Activated CD8-positive, alpha-beta T cell treated with anti-CD3 and anti-CD28 coated beads for 36 hours (primary cell): Measurements from ENCODE around the gene MYO1C. TPM values are rescaled to one million over a fixed set of nuclear protein-coding genes. Genes with fewer than 3 reads are reported as not detected.

Source experiments
- ATAC-seq: fragments of 200-7000 bp; cut with Tn5 transposase; one replicate; pipeline ENCODE4 v1.10.0; 2021; ENCODE audit warnings: mild to moderate bottlenecking, moderate library complexity
- CTCF ChIA-PET: fragments of 350-600 bp; sonication (Branson Sonifier 250); formaldehyde crosslinking; loops from one replicate; lab custom pipeline; 2021; ENCODE audit warnings: antibody characterized with exemption; lab: Charles Lee
- POLR2A ChIA-PET: fragments of 350-600 bp; sonication (Branson Sonifier 250); formaldehyde crosslinking; loops from one replicate; lab custom pipeline; 2021; ENCODE audit warnings: antibody characterized with exemption; lab: Charles Lee
- DNase-seq: peaks from one replicate; pipeline ENCODE4 v3.0.0-alpha.2; 2020
- H3K27ac Mint-ChIP-seq: one replicate; pipeline ENCODE4 v1.8.0; 2021; ENCODE audit warnings: mild to moderate bottlenecking, mixed read lengths
- H3K27me3 Mint-ChIP-seq: one replicate; pipeline ENCODE4 v1.8.0; 2021; ENCODE audit warnings: mixed read lengths
- H3K36me3 Mint-ChIP-seq: one replicate; pipeline ENCODE4 v1.8.0; 2021; ENCODE audit warnings: low read depth, mixed read lengths
- H3K4me1 Mint-ChIP-seq: one replicate; pipeline ENCODE4 v1.8.0; 2021; ENCODE audit warnings: low read depth, mixed read lengths
- H3K4me3 Mint-ChIP-seq: one replicate; pipeline ENCODE4 v1.8.0; 2021; ENCODE audit warnings: mild to moderate bottlenecking, moderate library complexity, mixed read lengths
- H3K9me3 Mint-ChIP-seq: one replicate; pipeline ENCODE4 v1.8.0; 2021; ENCODE audit warnings: mixed read lengths
- intact Hi-C: fragments of 100-400 bp; cut with micrococcal nuclease; formaldehyde crosslinking; loops from one replicate; pipeline ENCODE4 v1.10.0; 2022
- total RNA-seq, 2 experiments: library from RNA; stranded (reverse); gene quantifications; one replicate each; pipeline ENCODE4 v1.2.3, GENCODE V29; 2021
- TF ChIP-seq, protein P1 (sequence below): fragments of 200-600 bp; IDR thresholded peaks from one replicate; pipeline ENCODE4 v1.8.0; 2022; ENCODE audit warnings: antibody characterized with exemption, mild to moderate bottlenecking

Gene MYO1C
- total RNA-seq, 2 experiments from 2014 or later = 12.6 to 16.8 TPM

- ATAC-seq = no peak
- peaks cover 8% of the 10 kb centered on the region for H3K36me3 Mint-ChIP-seq
- H3K4me1 Mint-ChIP-seq = no peaks in the 10 kb centered on the region
- ChIA-PET POLR2A (interaction anchor here (1.7 kb wide), 1 partner anchor 12 kb away, joined by 5 read pairs; no protein-coding TSS in a partner anchor), CTCF (no interaction called here)
- H3K27me3 Mint-ChIP-seq = no peaks in the 10 kb centered on the region
- no peak overlapping the region for H3K4me3 Mint-ChIP-seq
- TF ChIP-seq, protein P1, sequence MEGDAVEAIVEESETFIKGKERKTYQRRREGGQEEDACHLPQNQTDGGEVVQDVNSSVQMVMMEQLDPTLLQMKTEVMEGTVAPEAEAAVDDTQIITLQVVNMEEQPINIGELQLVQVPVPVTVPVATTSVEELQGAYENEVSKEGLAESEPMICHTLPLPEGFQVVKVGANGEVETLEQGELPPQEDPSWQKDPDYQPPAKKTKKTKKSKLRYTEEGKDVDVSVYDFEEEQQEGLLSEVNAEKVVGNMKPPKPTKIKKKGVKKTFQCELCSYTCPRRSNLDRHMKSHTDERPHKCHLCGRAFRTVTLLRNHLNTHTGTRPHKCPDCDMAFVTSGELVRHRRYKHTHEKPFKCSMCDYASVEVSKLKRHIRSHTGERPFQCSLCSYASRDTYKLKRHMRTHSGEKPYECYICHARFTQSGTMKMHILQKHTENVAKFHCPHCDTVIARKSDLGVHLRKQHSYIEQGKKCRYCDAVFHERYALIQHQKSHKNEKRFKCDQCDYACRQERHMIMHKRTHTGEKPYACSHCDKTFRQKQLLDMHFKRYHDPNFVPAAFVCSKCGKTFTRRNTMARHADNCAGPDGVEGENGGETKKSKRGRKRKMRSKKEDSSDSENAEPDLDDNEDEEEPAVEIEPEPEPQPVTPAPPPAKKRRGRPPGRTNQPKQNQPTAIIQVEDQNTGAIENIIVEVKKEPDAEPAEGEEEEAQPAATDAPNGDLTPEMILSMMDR = no peak
- H3K27ac Mint-ChIP-seq = no peak overlapping the region
- intact Hi-C loops = no loop called here
- no peaks in the 10 kb centered on the region for H3K9me3 Mint-ChIP-seq
- DNase-seq = no peak
Observed at GRCh38 chr17:1503699-1504098, 11.2 kb upstream of the MYO1C start.

GRCh38 chr17:1498869-1499268 is 6.4 kb upstream of the MYO1C start:
- no peak overlapping the region for H3K27ac Mint-ChIP-seq
- no peaks in the 10 kb centered on the region for H3K4me1 Mint-ChIP-seq
- intact Hi-C loops = no loop called here
- no peaks in the 10 kb centered on the region for H3K9me3 Mint-ChIP-seq
- ChIA-PET POLR2A (no interaction called here), CTCF (interaction anchor here (1.6 kb wide), 1 partner anchor 17 kb away, joined by 7 read pairs; the partner anchor contains the start of gene INPP5K)
- no peaks in the 10 kb centered on the region for H3K27me3 Mint-ChIP-seq
- TF ChIP-seq, protein P1 = no peak
- H3K36me3 Mint-ChIP-seq = no peaks in the 10 kb centered on the region
- peak; percentile 45 for ATAC-seq
- DNase-seq = no peak
- H3K4me3 Mint-ChIP-seq = no peak overlapping the region

GRCh38 chr17:1498233-1498632 is 5.7 kb upstream of the MYO1C start:
- ChIA-PET POLR2A (interaction anchor here (0.6 kb wide), 1 partner anchor 98 kb away, joined by 5 read pairs; the partner anchor contains the start of gene YWHAE), CTCF (interaction anchor here (0.8 to 1.8 kb wide), 3 partner anchors 18 to 442 kb away, joined by 3 to 7 read pairs (median 3); partner anchors contain the start of gene INPP5K)
- intact Hi-C loops = no loop called here
- TF ChIP-seq, protein P1 = no peak
- Mint-ChIP-seq H3K27ac (no peak overlapping the region), H3K36me3 (no peaks in the 10 kb centered on the region), H3K27me3 (no peaks in the 10 kb centered on the region), H3K4me3 (no peak overlapping the region), H3K4me1 (no peaks in the 10 kb centered on the region), H3K9me3 (no peaks in the 10 kb centered on the region)
- ATAC-seq (no peak), DNase-seq (no peak)

DNA sequence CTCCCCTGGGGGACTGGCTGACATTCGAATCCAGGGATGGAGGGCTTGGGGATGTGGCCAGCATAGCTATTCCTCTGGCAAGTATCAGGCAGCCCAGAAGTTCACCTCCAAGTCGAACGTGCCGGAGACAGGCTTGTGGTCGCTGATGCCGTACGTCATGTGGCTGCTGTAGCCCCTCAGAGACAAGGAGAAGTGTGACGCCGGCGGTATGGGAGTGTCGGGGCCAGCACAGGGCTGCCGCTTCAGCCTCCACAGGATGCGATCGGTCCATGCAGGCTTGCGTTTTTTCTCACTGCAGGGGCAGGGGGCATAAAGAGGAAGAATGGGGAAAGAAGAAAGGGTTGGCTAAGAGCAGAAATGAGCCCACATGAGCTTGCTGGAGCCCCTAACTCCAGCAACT is 5.3 kb upstream of the MYO1C start:
- Mint-ChIP-seq H3K4me3 (no peak overlapping the region), H3K4me1 (no peaks in the 10 kb centered on the region), H3K9me3 (no peaks in the 10 kb centered on the region), H3K36me3 (no peaks in the 10 kb centered on the region), H3K27me3 (no peaks in the 10 kb centered on the region), H3K27ac (no peak overlapping the region)
- TF ChIP-seq, protein P1 = no peak
- intact Hi-C loops = no loop called here
- POLR2A ChIA-PET = interaction anchor here (0.6 kb wide), 1 partner anchor 98 kb away, joined by 5 read pairs; the partner anchor contains the start of gene YWHAE
- ATAC-seq (no peak), DNase-seq (no peak)
- CTCF ChIA-PET = interaction anchor here (0.8 to 1.8 kb wide), 3 partner anchors 18 to 441 kb away, joined by 3 to 7 read pairs (median 3); partner anchors contain the start of gene INPP5K

- no peaks in the 10 kb centered on the region for H3K9me3 Mint-ChIP-seq
- H3K36me3 Mint-ChIP-seq = no peaks in the 10 kb centered on the region
- DNase-seq = no peak
- H3K27ac Mint-ChIP-seq = no peak overlapping the region
- H3K27me3 Mint-ChIP-seq = peaks cover 2% of the 10 kb centered on the region
- intact Hi-C loops = no loop called here
- ChIA-PET POLR2A (no interaction called here), CTCF (interaction anchor here (0.9 to 1.8 kb wide), 3 partner anchors 9 to 164 kb away, joined by 3 read pairs; no protein-coding TSS in a partner anchor)
- ATAC-seq = no peak
- TF ChIP-seq, protein P1 = no peak
- H3K4me1 Mint-ChIP-seq = peaks cover 3% of the 10 kb centered on the region
- H3K4me3 Mint-ChIP-seq = no peak overlapping the region
Observed at GRCh38 chr17:1496869-1497268, 4.4 kb upstream of the MYO1C start.
